Measurements from ENCODE around the gene TAF1B. TPM values are rescaled to one million over a fixed set of nuclear protein-coding genes. Genes with fewer than 3 reads are reported as not detected.

The TAF1B gene
- total RNA-seq, 1 donor from 2014 or later = 14.4 TPM

DNA sequence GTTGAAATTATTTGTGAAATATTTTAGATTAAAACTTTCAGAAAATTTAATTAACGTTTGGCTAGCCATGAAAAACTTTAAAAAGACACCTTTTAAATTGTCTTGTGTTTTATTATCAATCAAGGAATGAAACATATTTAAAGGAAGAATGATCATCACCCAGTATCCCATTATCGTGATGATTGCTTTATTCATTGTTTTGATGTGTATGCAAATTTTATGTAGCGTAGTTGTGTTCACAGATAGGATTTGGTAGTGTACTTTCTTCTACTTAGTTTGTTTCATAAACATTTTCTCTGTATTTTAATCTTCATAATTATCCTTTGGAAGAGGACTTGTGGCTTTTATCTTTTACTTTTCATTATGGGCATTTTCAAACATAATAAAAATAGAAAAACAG, 116.0 kb downstream of the TAF1B start:
- DNase-seq (ENCODE audit: extremely low read depth, low read depth, low spot score) = no peak

GRCh38 chr2:9961013-9961412, 117.7 kb downstream of the TAF1B start:
- DNase-seq (ENCODE audit: extremely low read depth, low read depth, low spot score) = no peak

DNA sequence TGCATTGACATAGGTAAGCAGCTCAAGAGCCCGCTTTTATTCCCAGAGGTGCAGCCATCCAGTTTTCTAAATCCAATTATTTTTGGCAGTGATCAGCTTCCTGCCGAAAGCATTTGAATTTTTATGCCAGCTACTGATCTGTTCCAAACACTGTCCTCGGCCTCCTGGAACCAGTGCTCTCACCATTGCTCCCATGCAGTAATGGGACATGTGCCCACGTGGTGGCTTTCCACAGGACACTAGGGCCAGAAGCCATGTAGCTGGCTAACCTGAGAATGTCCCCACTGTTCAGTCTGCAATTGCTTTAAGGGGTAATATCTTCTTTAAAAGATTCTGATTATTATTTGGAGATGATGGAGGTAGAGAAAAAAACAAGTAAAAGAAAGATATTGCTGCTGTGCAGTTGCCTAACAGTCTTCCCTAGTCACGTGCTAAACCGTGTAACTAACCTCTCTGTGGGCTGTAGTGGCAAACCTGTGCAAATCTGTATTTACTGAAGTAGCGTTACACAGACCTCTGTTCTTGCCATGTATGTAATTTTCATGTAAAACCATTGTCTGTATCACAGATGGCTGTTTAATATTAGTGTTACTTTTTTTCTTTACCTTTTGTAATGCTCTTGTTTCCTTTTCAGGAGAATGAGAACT, 121.2 kb downstream of the TAF1B start:
- DNase-seq (ENCODE audit: extremely low read depth, low read depth, low spot score) = no peak

GRCh38 chr2:9965119-9965822, 122.0 kb downstream of the TAF1B start:
- no peak for DNase-seq (ENCODE audit: extremely low read depth, low read depth, low spot score)

DNA sequence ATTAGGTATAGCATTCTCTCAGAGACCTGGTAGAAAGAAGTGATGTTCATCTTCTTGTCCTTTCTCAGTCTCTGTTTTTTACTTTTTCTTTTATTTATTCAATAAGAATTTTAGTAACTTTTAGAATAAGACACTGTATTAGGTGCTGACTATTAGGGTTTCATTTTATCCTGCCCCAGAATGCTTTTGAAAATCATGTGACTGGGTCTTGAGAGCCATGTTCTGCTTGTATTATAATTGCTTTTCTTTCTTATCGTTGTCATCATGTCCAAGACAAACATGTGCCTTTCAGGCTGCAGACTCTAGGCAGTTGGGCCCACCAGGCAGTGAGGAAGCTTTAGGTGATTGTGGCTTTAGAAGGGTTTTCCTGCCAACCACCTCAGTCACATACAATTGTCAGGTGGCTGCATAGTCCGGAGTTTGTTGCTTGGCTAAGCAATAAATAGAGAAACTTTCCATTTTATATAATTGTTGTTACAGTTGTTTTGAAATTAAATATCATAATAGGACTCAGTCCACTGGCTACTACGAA, 123.3 kb downstream of the TAF1B start:
- no peak for DNase-seq (ENCODE audit: extremely low read depth, low read depth, low spot score)

DNA sequence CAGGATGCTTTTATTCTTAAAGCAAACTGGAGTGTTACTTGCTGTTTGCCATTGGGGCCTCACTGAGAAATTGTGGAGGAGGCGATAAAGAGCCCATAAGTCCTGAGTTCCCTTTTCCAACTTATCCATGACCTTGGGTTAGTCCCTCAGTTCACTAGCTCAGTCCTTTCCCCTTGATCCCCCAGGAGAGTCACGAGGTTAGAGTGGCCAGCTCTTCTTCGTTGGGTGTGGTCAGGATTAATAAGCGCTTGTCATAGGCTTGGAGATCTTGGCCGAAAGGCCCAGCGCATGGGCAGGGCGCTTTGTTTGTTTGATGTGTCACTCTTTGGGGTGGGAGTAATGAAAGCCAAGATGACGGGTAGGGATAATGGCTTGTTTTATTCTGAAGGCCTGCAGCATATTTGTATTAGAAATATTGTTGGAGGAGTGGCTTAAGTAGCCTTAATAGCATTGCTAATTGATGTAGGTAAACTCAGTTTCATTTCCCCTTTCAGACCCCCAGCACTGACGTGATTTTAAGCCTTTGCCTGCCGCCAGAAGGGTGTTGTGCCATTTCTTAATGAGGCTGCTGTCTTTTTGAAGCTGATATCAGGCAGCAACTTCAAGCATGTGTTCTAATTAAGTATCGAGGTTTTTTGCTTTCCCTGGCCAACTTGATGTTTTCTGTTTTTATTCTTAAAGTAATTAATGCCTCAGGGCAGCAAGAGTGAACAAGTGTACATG, 123.9 kb downstream of the TAF1B start:
- no peak for DNase-seq (ENCODE audit: extremely low read depth, low read depth, low spot score)

GRCh38 chr2:9968553-9969497, 125.6 kb downstream of the TAF1B start:
- no peak for DNase-seq (ENCODE audit: extremely low read depth, low read depth, low spot score)

GRCh38 chr2:9970200-9971044, 127.1 kb downstream of the TAF1B start:
- no peak for DNase-seq (ENCODE audit: extremely low read depth, low read depth, low spot score)

- DNase-seq (ENCODE audit: extremely low read depth, low read depth, low spot score) = no peak
Observed at GRCh38 chr2:9971105-9971818, 128.0 kb downstream of the TAF1B start.

GRCh38 chr2:9971890-9972289, 128.6 kb downstream of the TAF1B start:
- no peak for DNase-seq (ENCODE audit: extremely low read depth, low read depth, low spot score)

DNA sequence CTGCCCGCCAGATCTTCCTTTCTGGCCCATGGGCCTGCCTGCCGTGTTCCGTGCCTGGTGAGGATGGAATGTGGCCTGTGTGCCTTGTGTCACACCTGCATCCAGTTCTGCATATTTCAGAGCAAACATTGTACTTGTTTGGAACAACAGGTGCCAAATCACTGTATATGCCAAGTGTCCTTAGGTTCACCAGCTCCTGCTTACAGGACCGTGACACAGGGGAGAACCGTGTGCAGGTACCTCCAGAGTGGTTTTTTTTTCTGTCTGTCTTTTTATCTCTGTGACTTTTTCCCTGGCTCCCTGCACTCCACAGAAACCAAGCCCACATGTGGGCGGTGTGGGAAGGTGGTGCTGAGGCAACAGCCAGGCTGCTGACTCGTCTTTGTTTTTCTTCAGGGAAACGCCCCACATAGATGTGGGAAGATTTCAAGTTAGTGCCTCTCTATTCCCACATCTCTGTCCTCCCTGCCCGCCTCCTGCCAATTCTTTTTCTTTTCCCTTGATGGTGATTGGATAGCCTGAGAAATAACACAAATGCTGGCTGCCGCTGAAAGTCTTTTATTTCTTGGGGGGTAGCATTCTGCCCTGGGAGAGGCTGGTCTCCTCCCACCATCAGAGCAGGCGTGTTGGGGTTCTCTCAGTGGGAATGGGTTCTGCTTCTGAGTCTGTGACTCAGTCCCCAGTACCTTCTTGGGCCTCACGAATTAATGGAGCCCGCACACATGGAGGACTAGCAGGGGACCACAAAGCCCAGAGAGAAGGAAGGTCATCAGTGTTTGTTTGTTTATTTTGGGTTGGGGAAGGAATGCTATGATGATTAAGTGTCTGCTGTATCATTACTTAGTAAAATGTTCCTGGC, 129.6 kb downstream of the TAF1B start:
- no peak for DNase-seq (ENCODE audit: extremely low read depth, low read depth, low spot score)

DNA sequence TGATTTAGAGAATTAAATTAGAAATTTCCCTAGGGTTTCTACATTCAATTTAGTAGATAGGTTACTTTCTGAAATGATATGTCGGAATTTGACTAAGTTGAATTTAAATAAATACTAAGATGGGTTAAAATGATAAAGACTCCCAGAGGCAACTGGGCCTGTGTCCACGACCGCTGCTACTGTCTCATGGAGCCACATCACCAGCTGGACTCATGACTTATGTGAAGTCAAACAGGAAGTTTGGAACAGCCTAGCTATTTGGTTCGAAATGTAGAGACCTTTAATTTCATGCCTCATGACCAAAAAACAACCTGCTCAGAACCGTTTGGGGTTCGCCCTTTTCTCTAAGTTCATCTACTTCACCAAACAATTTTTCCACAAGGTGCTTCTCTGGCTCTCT, 130.4 kb downstream of the TAF1B start:
- DNase-seq (ENCODE audit: extremely low read depth, low read depth, low spot score) = no peak

DNA sequence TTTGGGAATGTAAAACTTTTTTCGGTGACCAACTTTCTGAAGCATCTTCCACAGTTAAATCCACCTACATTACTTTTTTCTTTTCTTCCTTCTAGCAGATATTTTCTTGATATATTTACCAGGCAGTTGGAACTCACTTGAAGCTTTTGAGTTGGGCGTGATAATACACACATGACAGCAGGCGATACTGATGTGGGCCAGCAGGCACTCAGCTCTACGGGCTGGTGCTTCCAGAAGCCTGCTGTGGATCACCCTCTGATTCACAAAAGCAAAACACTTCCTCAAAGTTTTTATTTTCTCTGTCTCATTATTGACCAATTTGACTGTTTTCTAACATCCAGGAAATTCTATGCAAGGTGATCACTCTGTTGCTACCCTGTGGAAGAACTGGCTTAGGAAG, 131.1 kb downstream of the TAF1B start:
- DNase-seq (ENCODE audit: extremely low read depth, low read depth, low spot score) = no peak

DNA sequence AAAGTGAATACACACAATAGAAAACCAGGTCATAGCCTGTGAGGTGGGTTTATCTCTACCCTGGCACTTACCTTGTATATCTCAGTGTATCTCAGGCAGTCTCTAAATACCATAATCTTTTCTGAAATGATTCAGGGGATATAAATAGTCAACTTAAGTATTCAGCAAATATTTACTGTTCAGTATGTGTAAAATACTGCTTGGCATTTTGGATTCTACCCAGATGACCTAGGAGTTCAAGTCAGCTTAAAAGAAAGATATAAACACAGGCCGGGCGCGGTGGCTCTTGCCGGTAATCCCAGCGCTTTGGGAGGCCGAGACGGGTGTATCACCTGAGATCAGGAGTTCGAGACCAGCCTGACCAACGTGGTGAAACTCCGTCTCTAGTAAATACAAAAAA, 132.1 kb downstream of the TAF1B start:
- no peak for DNase-seq (ENCODE audit: extremely low read depth, low read depth, low spot score)

DNA sequence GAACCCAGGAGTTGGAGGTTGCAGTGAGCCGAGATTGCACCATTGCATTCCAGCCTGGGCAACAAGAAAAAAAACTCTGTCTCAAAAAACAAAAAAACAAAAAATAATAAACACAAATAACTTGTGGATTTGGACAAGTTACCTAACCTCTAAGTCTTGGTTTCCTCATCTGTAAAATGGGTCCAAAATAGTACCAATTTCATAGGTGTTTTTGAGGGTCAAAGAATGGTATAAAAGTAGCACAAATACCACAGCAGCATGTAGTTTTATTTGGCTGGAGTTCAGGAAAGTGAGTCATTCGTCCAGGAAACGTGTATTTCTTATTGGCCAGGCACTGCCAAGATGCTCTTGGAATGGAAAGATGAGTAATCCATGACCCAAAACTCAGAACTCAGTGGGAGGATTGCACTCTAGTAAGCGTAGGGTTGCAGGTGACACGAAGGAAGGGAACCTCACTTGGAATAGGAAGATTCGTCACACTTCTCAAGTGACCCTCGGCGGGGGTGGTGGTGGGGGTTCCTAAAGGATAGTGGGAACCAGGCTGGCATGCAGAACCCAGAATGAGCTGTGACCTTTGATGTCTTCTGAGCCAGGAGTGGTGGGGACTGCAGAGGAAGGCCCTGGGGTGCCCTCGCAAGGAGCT, 132.7 kb downstream of the TAF1B start:
- peak; percentile 94 for DNase-seq (ENCODE audit: extremely low read depth, low read depth, low spot score)

GRCh38 chr2:9979977-9980376, 136.7 kb downstream of the TAF1B start:
- DNase-seq (ENCODE audit: extremely low read depth, low read depth, low spot score) = no peak

DNA sequence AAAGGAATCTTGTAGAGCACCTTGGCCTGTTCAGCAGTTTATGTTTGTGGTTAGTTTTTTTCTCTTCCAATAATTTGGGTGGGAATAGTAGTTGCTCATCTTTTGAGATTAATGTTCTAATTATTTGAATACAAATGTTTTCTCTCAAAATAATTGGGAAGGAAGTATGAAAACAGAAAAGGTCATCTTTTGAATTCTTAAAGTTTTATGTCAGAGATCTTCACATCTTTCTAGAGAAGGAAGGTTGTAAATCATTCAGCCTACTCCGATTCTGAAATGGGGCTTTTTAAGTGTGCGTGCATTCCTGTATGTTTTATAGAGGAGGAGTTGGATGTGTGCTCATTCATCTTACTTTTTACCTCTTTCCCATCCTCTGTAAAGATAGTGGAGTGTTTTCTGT, 137.2 kb downstream of the TAF1B start:
- no peak for DNase-seq (ENCODE audit: extremely low read depth, low read depth, low spot score)

DNA sequence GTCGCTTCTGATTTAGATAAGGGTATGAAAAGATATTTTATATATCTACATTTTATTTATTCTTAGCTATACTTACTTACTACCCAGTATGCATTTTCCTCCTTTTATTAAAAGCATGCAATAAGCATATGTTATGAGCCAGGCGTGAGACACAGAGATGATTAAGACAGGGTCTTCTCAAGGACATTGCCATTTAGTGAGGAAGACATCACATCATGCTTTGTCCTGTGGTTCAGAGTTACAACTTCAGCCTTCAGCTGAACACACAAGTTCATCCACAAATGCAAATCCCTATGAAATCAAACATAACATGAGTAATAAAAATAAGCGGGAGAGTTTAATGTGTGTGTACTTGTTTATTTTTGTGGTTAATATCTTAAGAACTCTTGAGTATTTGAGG, 138.4 kb downstream of the TAF1B start:
- no peak for DNase-seq (ENCODE audit: extremely low read depth, low read depth, low spot score)
